Ovary (tissue), 3 donors: ENCODE results near the gene EMC10.

Source experiments
- CTCF ChIP-seq, 3 donors: fragments of 450-650 bp in 2 of 3; fragments of 200-600 bp in 1 of 3; IDR thresholded peaks; one replicate each; pipeline versions ENCODE4 v1.5.1 to v1.8.0; 2016 to 2022; ENCODE audit warnings: antibody characterized with exemption in 3 of 3, mild to moderate bottlenecking in 1 of 3
- POLR2A ChIP-seq: fragments of 450-650 bp; IDR thresholded peaks from one replicate; pipeline ENCODE4 v1.6.1; 2017; ENCODE audit warnings: antibody characterized with exemption, mild to moderate bottlenecking, moderate library complexity
- donor health status: DM: no; HTN: no; CAD: no.

- TF ChIP-seq CTCF (IDR thresholded peaks at IDR 0.05) (peak; percentile 23 to 58 (median 25)), POLR2A (no peak)
These were observed 15.0 kb upstream of the EMC10 start for GRCh38 chr19:50461066-50461875.
